Right renal cortex interstitium (tissue), 3 donors: Measurements from ENCODE around the gene USP11. TPM values are rescaled to one million over a fixed set of nuclear protein-coding genes. Genes with fewer than 3 reads are reported as not detected.
A peak's percentile ranks its signal among the peaks of the same experiment; 100 is the strongest.

Source experiments
- DNase-seq, 3 donors: peaks; one replicate each; pipeline ENCODE4 v3.0.0-alpha.2; 2013; ENCODE audit warnings: low read depth in 3 of 3, low spot score in 2 of 3
- polyA plus RNA-seq, 3 donors: library from polyadenylated mRNA; unstranded; fragments of 120-200 nt; gene quantifications; one replicate each; pipeline ENCODE4 v1.2.1, GENCODE V29; 2013; ENCODE audit not compliant: insufficient read length in 3 of 3

The USP11 gene
- polyA plus RNA-seq, 3 donors, result 135 to 147 (median 137) TPM

DNA sequence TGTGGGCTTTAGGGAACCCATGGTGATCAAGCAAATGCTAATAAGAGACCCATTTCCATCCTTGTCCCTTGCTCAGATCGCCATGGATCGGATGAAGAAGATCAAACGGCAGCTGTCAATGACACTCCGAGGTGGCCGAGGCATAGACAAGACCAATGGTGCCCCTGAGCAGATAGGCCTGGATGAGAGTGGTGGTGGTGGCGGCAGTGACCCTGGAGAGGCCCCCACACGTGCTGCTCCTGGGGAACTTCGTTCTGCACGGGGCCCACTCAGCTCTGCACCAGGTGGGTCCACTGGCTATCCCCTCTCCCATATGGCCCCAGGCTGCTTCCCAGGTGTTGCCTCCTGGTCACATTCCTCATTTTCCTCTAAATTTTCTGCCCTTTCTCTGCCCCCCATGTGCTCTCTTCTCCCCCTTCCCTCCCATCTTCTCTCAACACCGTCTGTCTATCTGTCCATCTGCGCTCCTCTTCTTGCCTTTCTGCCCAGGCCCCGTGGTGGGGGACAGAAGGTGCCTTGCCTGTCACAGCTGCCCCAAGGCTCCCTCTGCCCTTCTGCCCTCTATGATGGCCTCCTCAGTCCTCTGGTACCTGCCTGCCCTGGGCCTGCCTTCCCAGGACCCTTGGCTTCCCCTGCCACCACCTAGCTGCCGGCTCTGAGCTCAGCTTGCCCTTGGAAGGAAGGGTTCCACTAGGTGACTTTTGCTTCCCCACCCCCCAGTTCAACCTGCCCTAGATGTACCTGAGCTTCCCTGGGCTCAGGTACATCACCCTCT, 9.1 kb upstream of the USP11 start:
- no peak for DNase-seq

GRCh38 chrX:47224266-47224895, 8.4 kb upstream of the USP11 start:
- no peak for DNase-seq

- no peak for DNase-seq
Observed at GRCh38 chrX:47224896-47225290, 7.9 kb upstream of the USP11 start.

- DNase-seq, result no peak
Observed at GRCh38 chrX:47226071-47226470, 6.7 kb upstream of the USP11 start.

GRCh38 chrX:47226531-47227333, 6.1 kb upstream of the USP11 start:
- no peak for DNase-seq

GRCh38 chrX:47227334-47227583, 5.5 kb upstream of the USP11 start:
- DNase-seq, result no peak

- no peak for DNase-seq
Observed at GRCh38 chrX:47228550-47229270, 4.1 kb upstream of the USP11 start.

- no peak for DNase-seq
Observed at GRCh38 chrX:47229427-47229826, 3.4 kb upstream of the USP11 start.

DNA sequence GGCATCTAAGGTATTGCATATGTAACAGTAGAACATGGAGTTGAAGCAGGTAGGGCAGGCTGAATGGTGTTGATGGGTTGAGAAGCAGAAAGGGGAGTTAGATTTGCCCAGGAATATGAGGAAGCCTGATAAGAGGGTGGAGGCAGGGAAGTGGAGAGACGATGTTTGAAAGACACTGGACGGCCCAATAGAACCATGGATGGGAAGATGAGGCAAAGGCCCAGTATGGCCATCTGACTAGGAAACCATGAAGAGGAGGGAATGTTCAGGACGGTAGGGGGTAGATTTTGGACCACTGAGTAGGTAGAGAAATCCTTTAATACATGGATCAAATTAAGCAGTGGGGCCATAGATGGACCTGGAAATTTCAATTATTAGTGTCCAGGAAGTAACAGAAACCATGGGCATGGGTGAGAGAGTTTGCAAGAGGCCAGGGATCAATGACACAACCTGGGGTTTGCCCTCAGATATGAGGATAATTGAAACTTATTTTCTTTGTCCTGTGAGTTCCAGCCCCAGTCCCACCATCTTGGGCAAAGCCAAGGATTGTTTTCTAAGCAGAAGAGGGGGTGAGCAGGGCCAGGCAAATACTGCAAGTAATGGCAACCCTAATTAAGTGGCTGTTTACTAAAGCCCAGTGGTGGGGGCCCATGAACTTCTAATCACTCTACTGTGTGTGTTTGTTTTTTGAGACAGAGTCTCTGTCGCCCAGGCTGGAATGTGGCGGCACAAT, 2.5 kb upstream of the USP11 start:
- DNase-seq, result no peak

DNA sequence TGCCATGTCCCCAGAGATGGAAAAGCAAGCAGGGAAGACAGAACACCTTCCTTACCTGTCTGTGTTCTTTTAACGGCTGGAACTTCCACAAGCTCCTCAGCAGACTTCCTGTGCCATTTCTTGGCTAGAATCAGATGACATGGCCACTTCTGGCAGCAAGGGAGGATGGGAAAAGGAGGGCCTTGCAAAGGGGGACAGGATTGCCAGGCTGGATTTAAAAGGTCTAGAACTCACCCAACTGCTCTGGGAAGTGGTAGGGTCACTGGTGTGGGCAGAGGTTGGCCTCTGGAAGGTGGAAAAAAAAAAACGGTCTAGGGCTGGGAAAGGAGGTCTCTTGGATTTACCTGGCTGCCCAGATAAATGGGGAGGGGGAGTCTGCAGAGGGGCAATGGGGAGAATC, 1.6 kb upstream of the USP11 start:
- DNase-seq, result no peak

DNA sequence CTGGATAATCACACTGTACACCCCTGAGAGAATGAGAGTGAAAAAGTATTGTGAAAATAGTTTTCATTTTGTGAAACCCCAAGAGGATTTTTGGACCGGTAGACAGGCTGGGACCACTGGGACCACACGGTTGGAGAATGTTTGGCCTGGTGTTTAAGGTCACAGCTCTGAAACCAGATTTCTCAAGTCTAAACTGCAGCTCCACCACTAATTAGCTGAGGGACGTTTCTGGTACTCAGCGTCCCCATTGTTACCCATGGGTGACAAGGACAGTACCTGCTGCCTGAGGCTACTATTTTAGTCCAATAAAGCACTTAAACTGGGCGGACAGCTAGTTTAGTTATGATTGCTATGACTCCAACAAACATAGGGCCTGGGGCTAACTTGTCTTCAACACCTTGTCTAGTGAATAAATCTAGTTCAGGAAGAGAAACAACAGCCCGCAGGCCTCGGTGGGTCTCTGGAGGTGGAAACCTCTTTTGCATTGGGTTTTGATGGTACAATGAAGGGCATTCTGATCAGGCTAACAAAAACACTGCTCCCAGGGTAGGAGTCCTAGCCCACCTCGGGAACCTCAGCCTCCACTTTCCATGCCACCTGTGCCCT, 509 bp upstream of the USP11 start:
- DNase-seq, result no peak

GRCh38 chrX:47233333-47234113, 714 bp downstream of the USP11 start:
- peak in 2 of 3 donors; percentile 72 to 88 for DNase-seq

GRCh38 chrX:47234583-47234982, 1.8 kb downstream of the USP11 start:
- no peak for DNase-seq

- DNase-seq, result no peak
Observed at GRCh38 chrX:47235691-47236103, 2.9 kb downstream of the USP11 start.

GRCh38 chrX:47239199-47239598, 6.4 kb downstream of the USP11 start:
- DNase-seq, result no peak

DNA sequence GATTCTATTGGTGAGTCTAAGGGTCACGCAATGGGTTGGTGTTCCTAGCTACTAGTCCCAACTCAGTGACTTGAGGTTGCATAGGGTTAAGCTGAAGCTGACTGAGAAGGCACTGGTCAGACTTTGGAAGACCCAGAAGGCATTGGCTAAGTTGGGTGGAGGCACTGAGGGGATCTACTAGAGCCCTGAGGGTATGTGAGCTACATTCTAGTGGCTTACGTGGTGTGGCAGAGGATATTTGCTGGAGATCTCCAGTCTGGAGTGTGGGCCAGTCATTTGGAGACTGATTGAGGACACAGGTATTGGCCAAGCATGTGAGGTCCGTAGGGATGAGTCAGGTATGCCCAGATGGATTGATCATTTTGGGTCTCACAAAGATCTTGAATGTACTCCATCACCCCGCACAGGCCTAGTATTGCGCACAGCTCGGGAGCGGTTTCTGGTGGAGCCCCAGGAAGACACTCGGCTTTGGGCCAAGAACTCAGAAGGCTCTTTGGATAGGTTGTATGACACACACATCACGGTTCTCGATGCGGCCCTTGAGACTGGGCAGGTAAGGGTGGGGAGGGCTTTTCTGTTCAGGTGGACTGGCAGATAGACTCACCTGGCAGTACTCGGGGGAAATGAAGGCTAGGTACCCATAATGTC, 7.2 kb downstream of the USP11 start:
- no peak for DNase-seq

DNA sequence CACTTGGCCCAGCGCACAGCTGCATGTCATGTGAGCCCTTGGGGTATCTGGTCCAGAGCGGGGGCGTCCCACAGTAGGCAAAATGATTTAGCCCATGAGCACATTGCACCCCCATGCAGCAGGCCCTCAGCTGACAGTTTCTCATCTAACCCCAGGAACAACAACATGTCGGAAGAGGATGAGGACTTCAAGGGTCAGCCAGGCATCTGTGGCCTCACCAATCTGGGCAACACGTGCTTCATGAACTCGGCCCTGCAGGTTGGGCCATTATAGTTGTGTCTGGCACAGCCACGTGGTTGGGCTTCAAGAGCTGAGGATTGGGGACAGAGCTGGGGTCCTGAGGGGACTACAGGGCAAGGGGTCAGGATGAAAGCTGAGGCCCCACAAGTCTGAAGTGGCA, 7.8 kb downstream of the USP11 start:
- DNase-seq, result no peak

DNA sequence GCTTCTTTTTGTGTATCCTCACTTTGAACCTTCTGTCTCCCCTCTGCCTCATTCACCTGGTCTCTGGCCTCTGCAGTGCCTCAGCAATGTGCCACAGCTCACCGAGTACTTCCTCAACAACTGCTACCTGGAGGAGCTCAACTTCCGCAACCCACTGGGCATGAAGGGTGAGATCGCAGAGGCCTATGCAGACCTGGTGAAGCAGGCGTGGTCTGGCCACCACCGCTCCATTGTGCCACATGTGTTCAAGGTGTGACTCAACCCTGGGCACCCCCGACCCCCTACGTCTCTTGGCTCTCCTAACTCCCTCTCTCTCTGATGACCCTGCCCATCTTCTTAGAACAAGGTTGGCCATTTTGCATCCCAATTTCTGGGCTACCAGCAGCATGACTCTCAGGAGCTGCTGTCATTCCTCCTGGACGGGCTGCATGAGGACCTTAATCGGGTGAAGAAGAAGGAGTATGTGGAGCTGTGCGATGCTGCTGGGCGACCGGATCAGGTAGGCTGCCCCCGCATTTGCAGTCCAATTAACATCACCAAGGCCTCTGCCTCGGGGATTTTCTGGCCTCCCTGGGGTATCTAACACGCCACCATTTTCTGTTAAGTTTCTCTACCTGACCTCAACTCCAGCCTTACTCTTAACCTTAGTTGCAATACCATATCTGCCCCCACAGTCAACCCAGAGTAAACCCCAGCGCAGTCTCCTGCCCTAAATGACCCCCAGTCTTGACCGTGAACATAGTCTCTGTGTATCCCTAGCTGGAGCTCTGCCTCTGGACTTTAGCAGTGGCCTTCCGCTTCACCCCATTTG, 8.6 kb downstream of the USP11 start:
- DNase-seq, result no peak
